NCI-H1436 treated with DMSO at 0.1 percent for 48 hours (cell line): ENCODE results near the gene CYP27B1.

Experiments used
- DNase-seq: peaks from one replicate; lab custom pipeline; 2025; lab: John Stamatoyannopoulos, UW

CYP27B1 gene

GRCh38 chr12:57765698-57766463, 997 bp downstream of the CYP27B1 start:
- DNase-seq = no peak

GRCh38 chr12:57765003-57765697, 1.7 kb downstream of the CYP27B1 start:
- DNase-seq = no peak

DNA sequence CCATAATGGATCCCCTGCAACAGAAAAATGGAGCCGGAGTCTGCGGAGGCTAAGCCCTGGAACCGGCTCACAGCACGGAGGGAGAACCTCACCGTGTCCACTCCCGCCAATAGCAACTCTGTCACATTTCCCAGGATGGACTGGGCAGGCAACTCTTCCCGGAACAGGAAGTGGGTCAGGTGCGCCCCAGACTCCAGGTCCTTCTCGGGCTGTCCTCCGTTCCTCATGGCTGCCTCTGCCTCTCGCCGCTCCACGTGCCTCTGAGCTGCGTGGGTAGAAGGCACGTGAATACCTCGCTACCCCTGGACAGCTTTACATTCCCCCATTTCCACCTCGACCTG, 2.2 kb downstream of the CYP27B1 start:
- DNase-seq = no peak

DNA sequence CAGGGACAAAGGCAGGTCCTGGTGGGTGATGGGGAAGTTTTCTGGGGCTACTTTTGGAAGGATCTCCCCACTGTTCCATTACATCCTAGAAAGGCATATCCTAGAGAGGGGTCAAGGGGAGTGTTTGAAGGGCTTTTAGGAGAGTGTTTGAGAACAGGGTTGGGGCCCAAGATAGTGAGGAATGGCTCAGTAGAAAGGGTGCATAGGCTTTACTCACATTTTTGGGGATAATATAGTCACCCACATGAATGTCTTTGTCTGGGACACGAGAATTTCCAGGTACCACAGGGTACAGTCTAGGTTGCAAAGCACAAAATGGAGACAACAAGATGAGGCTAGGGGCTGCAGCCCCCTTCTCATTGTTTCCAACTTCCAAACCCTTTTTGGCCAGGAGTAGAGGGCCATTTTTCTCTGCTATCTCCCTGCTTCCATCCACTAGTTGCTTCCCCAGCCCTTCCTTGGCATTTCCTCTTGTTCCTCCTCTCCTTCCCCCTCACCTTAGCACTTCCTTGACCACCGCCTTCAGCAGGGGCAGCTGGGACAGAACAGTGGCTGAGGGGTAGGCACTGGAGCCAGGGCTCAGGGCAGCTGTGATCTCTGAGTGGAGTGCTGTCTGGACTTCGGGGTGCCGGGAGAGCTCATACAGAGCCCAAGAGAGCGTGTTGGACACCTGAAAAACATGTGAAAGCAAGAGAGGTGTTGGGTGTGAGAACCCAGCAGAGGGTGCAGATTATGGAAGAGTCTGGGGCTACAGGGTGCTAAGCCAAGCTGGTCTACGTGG, 2.8 kb downstream of the CYP27B1 start:
- no peak for DNase-seq

DNA sequence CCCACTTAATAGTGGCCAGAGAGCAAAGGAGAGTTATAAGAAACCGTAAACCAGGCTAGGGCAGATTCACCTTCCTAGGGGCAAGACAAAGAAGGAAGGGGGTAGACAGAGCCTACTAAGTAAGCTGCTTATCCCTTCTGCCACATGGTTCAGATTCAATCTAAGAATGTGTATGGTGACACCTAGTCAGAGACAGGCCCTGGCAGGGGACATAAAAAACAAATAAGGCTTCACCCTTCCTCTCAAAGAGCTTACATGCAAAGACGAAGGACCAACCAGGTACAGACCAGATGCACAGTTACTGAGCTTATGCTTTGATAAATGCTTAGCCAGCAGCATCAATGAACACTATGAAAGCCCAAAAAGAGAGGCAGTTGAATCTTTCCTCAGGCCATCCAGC, 4.4 kb downstream of the CYP27B1 start:
- DNase-seq = no peak

DNA sequence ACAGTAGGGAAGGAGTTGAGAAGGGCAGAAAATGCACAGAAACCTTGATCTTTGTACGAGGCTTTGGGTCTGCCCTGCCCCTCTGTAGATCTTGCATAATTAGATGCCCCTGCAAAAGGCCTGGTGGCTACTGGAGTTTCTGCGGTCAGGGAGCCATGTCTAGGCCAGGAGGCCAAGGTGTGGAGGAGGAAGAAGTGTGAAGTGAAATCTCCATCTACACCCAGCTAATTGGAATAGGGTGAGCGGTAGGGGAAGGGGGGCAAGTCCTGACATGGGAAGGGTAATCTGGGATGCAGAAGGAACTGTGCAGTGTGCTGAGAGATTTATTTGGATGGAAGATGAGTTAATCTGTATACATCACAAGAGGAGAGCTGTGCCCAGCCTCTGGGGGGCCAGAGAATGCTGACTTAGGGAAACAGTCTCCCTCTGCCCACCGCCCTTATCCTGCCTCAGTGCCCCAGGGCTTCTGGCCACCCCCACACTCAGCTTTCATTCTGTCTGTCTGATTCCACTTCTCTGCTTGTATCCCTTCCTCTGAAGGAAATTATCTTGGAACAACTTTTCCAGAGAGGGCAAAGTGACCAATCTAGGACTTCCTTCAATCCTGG, 5.4 kb downstream of the CYP27B1 start:
- DNase-seq = no peak

DNA sequence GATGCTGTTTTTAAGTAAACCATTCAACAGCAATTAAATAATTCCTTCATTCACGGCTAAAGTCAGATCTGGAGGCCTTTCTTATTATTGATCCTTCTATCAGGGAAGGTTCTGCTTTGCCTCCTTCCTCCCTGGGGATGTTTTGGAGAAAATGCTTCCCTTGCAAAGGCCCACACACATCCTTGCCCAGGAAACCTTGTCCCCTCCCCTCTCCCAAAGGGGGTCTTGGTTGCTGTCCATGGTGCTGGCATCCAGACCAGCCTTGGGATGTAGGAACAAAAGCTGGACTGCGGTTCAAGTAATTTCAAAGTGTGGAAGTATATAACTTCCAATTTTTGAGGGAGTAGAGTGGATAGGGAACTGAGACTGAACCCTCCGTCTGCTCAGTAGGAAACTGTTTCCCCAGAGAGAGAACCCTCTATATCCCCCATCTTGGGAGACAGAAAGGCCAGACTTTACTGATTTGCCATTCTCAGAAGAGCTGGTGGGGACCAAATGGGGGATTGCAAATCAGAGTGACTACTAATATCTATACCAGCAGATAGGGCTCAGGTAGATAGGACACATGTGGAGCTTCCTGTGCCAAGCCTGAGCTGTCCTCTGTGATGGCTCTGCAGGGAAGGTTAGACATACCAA, 6.4 kb downstream of the CYP27B1 start:
- no peak for DNase-seq

- DNase-seq = no peak
These were observed 7.4 kb downstream of the CYP27B1 start for GRCh38 chr12:57759360-57759980.

DNA sequence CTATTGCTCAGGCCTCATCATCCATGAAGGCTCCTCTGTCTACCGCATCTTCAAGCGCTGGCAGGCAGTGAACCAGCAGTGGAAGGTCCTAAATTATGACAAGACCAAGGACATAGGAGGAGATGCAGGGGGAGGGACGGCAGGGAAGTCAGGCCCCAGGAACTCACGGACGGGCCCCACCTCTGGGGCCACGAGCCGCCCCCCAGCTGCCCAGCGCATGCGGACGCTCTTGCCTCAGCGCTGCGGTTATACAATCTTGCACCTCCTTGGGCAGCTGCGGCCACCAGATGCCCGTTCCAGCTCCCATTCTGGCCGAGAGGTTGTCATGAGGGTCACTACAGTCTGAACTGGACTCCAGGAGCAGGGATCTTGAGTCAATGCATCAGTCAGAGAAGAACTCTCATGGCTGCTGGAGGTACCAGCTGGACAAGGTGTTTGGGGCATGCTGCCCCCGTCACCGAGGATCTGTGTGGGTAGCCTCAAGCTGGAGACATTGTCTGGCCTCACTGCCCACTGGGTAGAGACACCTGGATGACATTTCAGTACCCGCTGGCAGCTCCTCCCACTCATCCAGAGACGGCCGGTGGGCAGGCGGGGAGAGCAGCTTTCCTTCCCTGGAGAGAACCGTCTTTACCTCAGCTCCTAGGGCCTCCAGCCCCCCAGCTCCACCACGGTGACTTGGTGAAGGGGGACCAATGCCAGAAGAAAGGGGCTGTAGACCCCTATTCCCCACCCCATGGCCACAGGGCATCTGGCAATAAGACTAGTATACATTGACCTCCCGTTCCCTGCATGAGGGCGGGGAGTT, 8.1 kb downstream of the CYP27B1 start:
- no peak for DNase-seq

GRCh38 chr12:57757771-57758170, 9.1 kb downstream of the CYP27B1 start:
- DNase-seq = no peak

DNA sequence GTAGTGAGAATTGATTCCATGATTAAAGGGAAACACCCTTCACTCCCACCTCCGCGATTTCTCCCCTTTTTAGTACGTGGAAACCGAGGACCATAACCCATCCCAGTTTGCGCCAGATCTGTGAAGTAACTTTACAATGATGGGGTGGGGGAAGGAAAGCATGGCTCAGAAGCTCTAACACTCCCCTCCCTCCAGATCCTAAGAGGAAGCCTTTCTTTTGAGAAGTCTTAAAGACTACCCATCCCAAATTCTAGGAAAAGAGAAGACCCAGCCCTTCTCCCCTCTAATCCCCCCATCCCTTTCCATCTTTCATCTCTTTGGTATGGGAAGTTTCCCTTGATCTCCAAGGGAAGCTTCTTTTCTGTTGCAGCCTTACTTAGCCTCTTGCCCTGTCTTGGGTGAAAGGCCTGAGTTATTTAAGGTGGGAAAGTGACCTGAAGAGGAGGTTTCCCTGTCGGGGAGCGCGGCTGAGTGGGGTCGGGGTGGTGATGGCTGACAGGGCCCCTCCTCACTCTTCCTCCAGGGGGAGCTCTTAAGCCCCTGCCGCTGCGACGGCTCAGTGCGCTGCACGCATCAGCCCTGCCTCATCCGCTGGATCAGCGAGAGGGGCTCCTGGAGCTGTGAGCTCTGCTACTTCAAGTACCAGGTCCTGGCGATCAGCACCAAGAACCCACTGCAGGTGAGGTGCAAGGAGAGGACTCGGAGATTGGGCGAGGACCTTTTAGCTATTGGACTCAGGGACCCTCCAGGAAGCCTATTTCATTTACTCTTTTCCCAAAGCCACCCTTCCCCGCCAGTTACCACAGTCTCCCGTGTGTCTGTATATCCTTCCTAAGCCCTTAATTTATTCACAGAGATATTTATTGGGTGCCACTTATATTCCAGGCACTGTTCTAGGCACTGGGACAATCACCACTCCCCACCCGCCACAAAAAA, 10.2 kb downstream of the CYP27B1 start:
- no peak for DNase-seq

DNA sequence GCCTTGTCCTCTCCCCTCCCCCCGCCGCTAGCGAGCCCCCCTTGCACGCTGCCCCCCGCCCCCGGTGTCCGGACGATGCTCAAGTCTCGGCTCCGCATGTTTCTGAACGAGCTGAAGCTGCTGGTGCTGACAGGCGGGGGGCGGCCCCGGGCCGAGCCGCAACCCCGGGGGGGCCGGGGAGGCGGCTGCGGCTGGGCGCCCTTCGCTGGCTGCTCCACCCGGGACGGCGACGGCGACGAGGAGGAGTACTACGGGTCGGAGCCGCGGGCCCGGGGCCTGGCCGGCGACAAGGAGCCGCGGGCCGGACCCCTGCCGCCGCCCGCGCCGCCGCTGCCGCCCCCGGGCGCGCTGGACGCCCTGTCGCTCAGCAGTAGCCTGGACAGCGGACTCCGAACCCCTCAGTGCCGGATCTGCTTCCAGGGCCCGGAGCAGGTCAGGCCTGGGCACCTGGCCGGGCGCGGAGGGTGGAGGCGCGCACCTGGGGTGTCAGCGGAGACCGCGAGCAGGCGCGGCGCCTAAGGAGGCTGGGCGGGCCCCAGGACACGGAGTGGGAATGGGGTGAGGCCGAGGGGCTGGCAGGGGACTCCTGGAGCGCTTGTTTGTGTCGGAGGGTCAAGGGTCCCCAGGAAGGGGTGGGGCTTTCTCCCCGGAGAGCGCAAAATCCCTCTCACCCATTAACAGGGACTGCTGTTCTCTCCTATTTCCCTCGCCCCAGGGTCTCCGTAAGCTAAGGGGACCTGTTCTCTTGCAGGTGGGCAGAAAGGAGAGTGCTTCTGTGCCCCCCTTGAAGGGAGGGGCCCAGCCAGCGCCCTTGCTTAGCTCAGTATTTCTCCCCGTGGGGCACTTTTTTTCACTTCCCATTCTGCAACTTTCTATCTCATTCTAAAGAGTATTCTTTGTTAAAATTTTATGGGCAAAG, 11.2 kb downstream of the CYP27B1 start:
- no peak for DNase-seq

DNA sequence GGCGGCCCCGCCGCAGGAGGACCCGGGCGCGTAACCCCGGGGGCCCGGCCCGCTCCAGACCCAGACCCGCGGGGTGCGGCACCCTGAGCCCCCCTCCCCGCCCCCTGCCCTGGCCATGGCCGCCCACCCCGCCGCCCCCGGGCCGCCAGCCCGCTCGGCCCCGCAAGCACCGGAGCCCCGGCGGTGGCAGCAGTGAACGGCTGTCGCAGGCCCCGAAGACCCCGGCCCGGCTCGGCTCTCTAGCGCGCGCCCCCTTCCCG, 11.8 kb downstream of the CYP27B1 start:
- DNase-seq = no peak

DNA sequence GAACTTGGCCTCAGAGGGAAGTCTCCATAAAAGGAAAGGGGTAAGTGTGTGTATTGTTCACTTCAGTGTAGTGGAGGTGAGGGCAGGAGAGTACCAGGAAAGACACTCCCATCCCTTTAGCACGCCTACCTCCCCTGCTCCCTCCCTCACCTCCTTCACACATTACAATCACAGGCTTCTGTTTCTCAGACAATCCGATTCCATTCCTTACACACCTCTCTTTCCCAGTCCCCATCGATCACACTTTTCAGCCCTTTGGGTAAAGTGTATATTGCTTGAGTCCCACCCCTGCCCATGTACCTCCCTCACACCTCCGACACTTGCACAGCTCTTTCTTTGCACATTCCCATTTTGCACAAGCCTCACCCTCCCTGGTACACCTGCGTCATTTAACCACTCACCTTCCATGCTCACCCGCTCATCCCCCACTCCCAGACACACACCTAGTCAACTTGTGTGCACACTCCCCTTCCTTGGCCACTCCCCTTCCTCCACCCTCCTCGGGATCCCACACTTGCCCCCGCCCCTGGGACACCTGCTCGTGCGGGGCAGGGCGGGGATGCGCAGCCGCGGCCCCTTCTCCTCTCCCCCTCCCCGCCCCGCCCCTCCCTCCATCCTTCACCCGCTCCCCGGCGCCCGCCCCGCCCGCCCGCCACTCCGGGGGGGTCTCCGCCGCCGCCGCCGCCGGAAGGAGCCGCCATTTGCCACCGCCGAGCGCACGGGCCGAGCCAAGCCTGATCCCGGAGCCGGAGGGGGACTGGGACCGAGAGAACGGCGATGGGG, 12.3 kb downstream of the CYP27B1 start, which contains the start of gene MARCHF9:
Gene MARCHF9 (plus strand): TSS at position 693 of the 783 bp plus-strand sequence. CDS start 426 bp downstream, outside the sequence.
- DNase-seq = peak; percentile 39

- no peak for DNase-seq
These were observed 13.0 kb downstream of the CYP27B1 start for GRCh38 chr12:57753756-57754337.

- no peak for DNase-seq
These were observed 14.2 kb downstream of the CYP27B1 start for GRCh38 chr12:57752668-57753000.

DNA sequence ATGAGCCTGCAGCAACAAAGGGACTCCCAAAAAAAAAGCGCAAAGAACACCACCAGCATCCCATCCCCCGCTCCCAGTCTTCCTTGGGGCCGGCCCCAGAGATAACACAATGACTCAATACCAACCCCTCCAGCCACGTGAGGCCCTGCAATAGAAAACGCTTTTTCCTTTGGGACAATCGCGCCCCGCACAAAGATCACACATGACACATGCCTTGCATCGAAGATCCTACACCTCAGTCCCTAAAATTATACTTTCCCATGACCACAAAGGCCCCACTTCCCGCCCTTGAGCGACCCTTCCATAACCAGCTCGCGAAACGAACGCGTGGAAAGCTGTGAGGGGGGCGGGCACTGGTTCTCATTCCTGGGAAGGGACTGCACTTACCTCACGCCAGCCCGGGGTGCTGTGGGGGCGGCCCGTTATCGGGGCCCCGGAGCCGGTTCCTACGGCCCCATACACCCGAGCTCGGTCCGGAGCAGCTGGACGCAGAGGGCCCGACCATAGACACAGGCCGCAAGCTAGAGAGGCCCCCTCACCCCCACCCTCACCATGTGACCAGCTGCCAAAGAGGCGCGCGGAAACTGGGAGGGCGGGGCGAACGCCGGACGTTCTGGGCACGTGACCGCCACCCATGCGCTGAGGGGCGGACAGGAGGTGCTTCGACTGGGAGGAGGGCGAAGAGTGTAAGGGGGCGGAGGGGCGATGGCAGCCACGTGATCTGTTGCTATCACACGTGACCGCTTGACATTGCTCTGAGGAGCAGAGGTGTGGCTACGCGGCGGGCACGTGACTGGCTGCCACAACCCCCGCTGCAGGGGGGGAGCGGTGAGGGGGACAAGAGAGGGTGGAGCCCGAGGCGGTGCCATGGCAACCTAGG, 14.8 kb downstream of the CYP27B1 start, which contains the start of gene CDK4:
Gene CDK4 (minus strand): TSS at position 523 of the 880 bp plus-strand sequence. CDS start 593 bp downstream, outside the sequence.
- DNase-seq = peak; percentile 98
